Right atrium auricular region (tissue), 2 donors: ENCODE measurements around the gene SPAG5. TPM values are rescaled to one million over a fixed set of nuclear protein-coding genes. Genes with fewer than 3 reads are reported as not detected.

Experiments used
- DNase-seq: peaks from one replicate; pipeline ENCODE4 v3.0.0-alpha.2; 2019; ENCODE audit warnings: low spot score
- H3K27ac ChIP-seq, 2 donors: fragments of 200-600 bp; sonication (generic); 1 replicate in 1 of 2; 2 replicates in 1 of 2; pipeline ENCODE4 v1.5.1; 2016 to 2019
- H3K27me3 ChIP-seq, 2 donors: fragments of 200-600 bp; sonication (generic); one replicate each; pipeline versions ENCODE4 v1.5.1 to v1.6.0; 2017 to 2019
- H3K36me3 ChIP-seq: fragments of 200-600 bp; sonication (generic); one replicate; pipeline ENCODE4 v1.5.1; 2016
- H3K4me1 ChIP-seq, 2 donors: fragments of 200-600 bp; sonication (generic); one replicate each; pipeline versions ENCODE4 v1.5.1 to v1.6.0; 2017 to 2019
- H3K4me3 ChIP-seq, 2 donors: fragments of 200-600 bp; sonication (generic); 1 replicate in 1 of 2; 2 replicates in 1 of 2; pipeline ENCODE4 v1.5.1; 2017 to 2019; ENCODE audit warnings: mild to moderate bottlenecking in 1 of 2, moderate library complexity in 1 of 2
- H3K9me3 ChIP-seq, 2 donors: fragments of 200-600 bp; sonication (generic); one replicate each; pipeline ENCODE4 v1.5.1; 2019
- CTCF ChIP-seq, 2 donors: fragments of 200-600 bp; sonication (generic); IDR thresholded peaks; one replicate each; pipeline ENCODE4 v1.5.1; 2019; ENCODE audit warnings: antibody characterized with exemption in 2 of 2
- total RNA-seq, 2 donors: library from RNA; depleted of rRNA; stranded (reverse); fragments of >200 nt; gene quantifications; one replicate each; pipeline ENCODE4 v1.1.0, GENCODE V29; 2016

SPAG5 gene
- total RNA-seq, 2 donors from 2014 or later = 0.98 to 1.1 TPM

- DNase-seq = no peak
- Histone ChIP-seq H3K27ac (peak overlapping the region in 1 of 2 donors; percentile 3), H3K27me3 (no peaks in the 10 kb centered on the region), H3K4me3 (no peak overlapping the region), H3K9me3 (no peaks in the 10 kb centered on the region), H3K36me3 (peaks cover 64% of the 10 kb centered on the region), H3K4me1 (peaks cover 0 to 6% of the 10 kb centered on the region in 2 donors)
- TF ChIP-seq CTCF (IDR thresholded peaks at IDR 0.05) = no peak
Observed at GRCh38 chr17:28624148-28624547, 25.3 kb upstream of the SPAG5 start.

GRCh38 chr17:28623696-28624095 lies 24.9 kb upstream of the SPAG5 start:
- H3K9me3 ChIP-seq = no peaks in the 10 kb centered on the region
- H3K4me3 ChIP-seq = no peak overlapping the region
- peaks cover 65% of the 10 kb centered on the region for H3K36me3 ChIP-seq
- peaks cover 0 to 6% of the 10 kb centered on the region in 2 donors for H3K4me1 ChIP-seq
- peak overlapping the region in 1 of 2 donors; percentile 3 for H3K27ac ChIP-seq
- H3K27me3 ChIP-seq = no peaks in the 10 kb centered on the region
- DNase-seq = no peak
- no peak for TF ChIP-seq CTCF (IDR thresholded peaks at IDR 0.05)

- H3K36me3 ChIP-seq = peaks cover 66% of the 10 kb centered on the region
Observed at GRCh38 chr17:28622186-28622585, 23.4 kb upstream of the SPAG5 start.

GRCh38 chr17:28620010-28620409 lies 21.2 kb upstream of the SPAG5 start:
- Histone ChIP-seq H3K36me3 (peaks cover 87% of the 10 kb centered on the region), H3K4me1 (peaks cover 0 to 6% of the 10 kb centered on the region in 2 donors), H3K27me3 (no peaks in the 10 kb centered on the region), H3K27ac (no peak overlapping the region), H3K9me3 (no peaks in the 10 kb centered on the region), H3K4me3 (no peak overlapping the region)
- TF ChIP-seq CTCF (IDR thresholded peaks at IDR 0.05) = no peak
- no peak for DNase-seq

More at GRCh38 chr17:28622186-28622585, 23.4 kb upstream of the SPAG5 start:
- peaks cover 0 to 6% of the 10 kb centered on the region in 2 donors for H3K4me1 ChIP-seq
- no peak for DNase-seq
- H3K27ac ChIP-seq = no peak overlapping the region
- no peak for TF ChIP-seq CTCF (IDR thresholded peaks at IDR 0.05)
- no peaks in the 10 kb centered on the region for H3K27me3 ChIP-seq
- no peaks in the 10 kb centered on the region for H3K9me3 ChIP-seq
- no peak overlapping the region for H3K4me3 ChIP-seq

GRCh38 chr17:28618464-28618863 lies 19.6 kb upstream of the SPAG5 start:
- peaks cover 0 to under 1% of the 10 kb centered on the region in 2 donors for H3K4me1 ChIP-seq
- no peaks in the 10 kb centered on the region for H3K9me3 ChIP-seq
- H3K4me3 ChIP-seq = no peak overlapping the region
- no peak for DNase-seq
- TF ChIP-seq CTCF (IDR thresholded peaks at IDR 0.05) = no peak
- no peaks in the 10 kb centered on the region for H3K27me3 ChIP-seq
- peaks cover 87% of the 10 kb centered on the region for H3K36me3 ChIP-seq
- H3K27ac ChIP-seq = no peak overlapping the region

GRCh38 chr17:28616281-28616680 lies 17.5 kb upstream of the SPAG5 start:
- no peak overlapping the region for H3K27ac ChIP-seq
- no peak for DNase-seq
- H3K36me3 ChIP-seq = peaks cover 73% of the 10 kb centered on the region
- H3K4me3 ChIP-seq = no peak overlapping the region
- no peaks in the 10 kb centered on the region for H3K27me3 ChIP-seq
- H3K4me1 ChIP-seq = no peaks in the 10 kb centered on the region
- no peak for TF ChIP-seq CTCF (IDR thresholded peaks at IDR 0.05)
- no peaks in the 10 kb centered on the region for H3K9me3 ChIP-seq
